Liver (tissue), 3 donors: ENCODE measurements around the gene ATP8B3.

ENCODE experiments used
- CTCF ChIP-seq: fragments of 150-350 bp; IDR thresholded peaks from 2 replicates; pipeline ENCODE4 v1.5.1; 2017; ENCODE audit warnings: improper control_type of control experiment, low read depth, low read length; ENCODE audit not compliant: missing input control
- FOXA1 ChIP-seq: IDR thresholded peaks from 2 replicates; pipeline ENCODE4 v1.6.1; 2016; ENCODE audit warnings: antibody characterized with exemption
- GABPA ChIP-seq, 2 donors: IDR thresholded peaks in 1 of 2; conservative IDR thresholded peaks in 1 of 2; 2 replicates each; pipeline ENCODE4 v1.6.1; 2016; ENCODE audit warnings: antibody characterized with exemption in 2 of 2, mild to moderate bottlenecking in 1 of 2, moderate library complexity in 1 of 2
- RAD21 ChIP-seq, 2 donors: IDR thresholded peaks; 2 replicates each; pipeline ENCODE4 v1.6.1; 2016; ENCODE audit warnings: antibody characterized with exemption in 2 of 2, mild to moderate bottlenecking in 2 of 2
- TAF1 ChIP-seq: conservative IDR thresholded peaks from 2 replicates; pipeline ENCODE4 v1.6.1; 2016; ENCODE audit warnings: antibody characterized with exemption, mild to moderate bottlenecking
- donor health status: healthy.
- donor health status: healthy.

DNA sequence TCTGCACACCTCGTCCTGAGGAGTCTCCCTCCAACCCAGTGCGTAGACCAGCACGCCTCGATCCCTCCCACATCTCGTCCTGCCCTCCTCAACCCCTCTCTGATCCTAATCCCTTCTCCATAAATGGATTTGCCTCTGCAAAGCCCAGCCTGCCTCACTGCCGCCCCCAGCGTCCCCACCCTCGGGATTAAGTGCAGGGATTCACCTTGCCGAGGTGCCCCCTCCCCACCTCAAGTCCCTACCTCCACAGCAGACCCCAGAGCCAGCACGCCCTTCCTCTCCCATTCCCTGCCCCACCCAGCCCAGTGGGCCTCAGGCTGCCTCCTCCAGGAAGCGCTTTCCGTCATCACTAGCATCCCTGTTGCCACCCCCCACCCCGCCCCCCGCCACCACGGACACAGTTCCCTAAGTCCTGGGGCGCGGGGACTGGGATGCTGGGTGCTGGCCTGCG is 47.3 kb upstream of the ATP8B3 start:
- TF ChIP-seq RAD21 (IDR thresholded peaks at IDR 0.05): no peak
- TF ChIP-seq CTCF: no peak
- TF ChIP-seq FOXA1: no peak
- no peak for TF ChIP-seq TAF1
- no peak for TF ChIP-seq GABPA (IDR thresholded peaks at IDR 0.05 in 1 of 2, conservative IDR thresholded peaks at IDR 0.05 in 1 of 2)
